GM12801 (cell line): Measurements from ENCODE around the gene HBG1.

Source experiments
- CTCF ChIP-seq: IDR thresholded peaks from one replicate; pipeline ENCODE4 v1.5.1; 2011; ENCODE audit warnings: control low read depth; ENCODE audit not compliant: insufficient read length; ENCODE audit errors: extremely low read depth

The HBG1 gene

GRCh38 chr11:5247472-5248192 lies 2.0 kb downstream of the HBG1 start:
- no peak for TF ChIP-seq CTCF

- no peak for TF ChIP-seq CTCF
Measured at GRCh38 chr11:5246772-5247471, 2.7 kb downstream of the HBG1 start.

GRCh38 chr11:5245155-5245554 lies 4.5 kb downstream of the HBG1 start:
- TF ChIP-seq CTCF, result no peak

GRCh38 chr11:5243816-5244180 lies 5.9 kb downstream of the HBG1 start:
- no peak for TF ChIP-seq CTCF

- TF ChIP-seq CTCF, result no peak
Measured at GRCh38 chr11:5242933-5243815, 6.5 kb downstream of the HBG1 start.

GRCh38 chr11:5242208-5242607 lies 7.4 kb downstream of the HBG1 start:
- no peak for TF ChIP-seq CTCF

- TF ChIP-seq CTCF, result no peak
Measured at GRCh38 chr11:5241458-5241857, 8.2 kb downstream of the HBG1 start.
